Measurements from ENCODE around the gene PAX7.
"Not testable (repeated sequence)": the region's sequence is repeated elsewhere in the genome, so short reads cannot be mapped to it uniquely, and the experiment has no call there.

DNA sequence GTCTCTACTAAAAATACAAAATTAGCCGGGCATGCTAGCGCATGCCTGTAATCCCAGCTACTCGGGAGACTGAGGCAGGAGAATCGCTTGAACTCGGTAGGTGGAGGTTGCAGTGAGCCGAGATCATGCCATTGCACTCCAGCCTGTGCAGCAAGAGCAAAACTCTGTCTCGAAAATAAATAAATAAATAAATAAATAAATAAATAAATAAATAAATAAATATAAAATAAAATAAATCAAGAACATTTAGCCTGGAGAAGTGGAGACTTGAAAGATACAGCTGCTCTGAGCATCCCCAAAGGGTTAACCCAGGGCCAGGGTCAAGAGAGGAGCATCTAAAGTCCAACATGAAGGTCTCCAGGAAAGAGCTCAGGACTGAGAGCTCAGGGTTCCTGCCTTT lies 63.6 kb downstream of the PAX7 start:
- TF ChIP-seq, protein P1, sequence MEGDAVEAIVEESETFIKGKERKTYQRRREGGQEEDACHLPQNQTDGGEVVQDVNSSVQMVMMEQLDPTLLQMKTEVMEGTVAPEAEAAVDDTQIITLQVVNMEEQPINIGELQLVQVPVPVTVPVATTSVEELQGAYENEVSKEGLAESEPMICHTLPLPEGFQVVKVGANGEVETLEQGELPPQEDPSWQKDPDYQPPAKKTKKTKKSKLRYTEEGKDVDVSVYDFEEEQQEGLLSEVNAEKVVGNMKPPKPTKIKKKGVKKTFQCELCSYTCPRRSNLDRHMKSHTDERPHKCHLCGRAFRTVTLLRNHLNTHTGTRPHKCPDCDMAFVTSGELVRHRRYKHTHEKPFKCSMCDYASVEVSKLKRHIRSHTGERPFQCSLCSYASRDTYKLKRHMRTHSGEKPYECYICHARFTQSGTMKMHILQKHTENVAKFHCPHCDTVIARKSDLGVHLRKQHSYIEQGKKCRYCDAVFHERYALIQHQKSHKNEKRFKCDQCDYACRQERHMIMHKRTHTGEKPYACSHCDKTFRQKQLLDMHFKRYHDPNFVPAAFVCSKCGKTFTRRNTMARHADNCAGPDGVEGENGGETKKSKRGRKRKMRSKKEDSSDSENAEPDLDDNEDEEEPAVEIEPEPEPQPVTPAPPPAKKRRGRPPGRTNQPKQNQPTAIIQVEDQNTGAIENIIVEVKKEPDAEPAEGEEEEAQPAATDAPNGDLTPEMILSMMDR (IDR thresholded peaks at IDR 0.05; ENCODE audit: poor library complexity, severe bottlenecking) = not testable (repeated sequence)
- TF ChIP-seq POLR2AphosphoS5 (IDR thresholded peaks at IDR 0.05); EZH2 (IDR thresholded peaks at IDR 0.05; ENCODE audit: borderline replicate concordance, insufficient read depth, low read length, poor library complexity, severe bottlenecking); EP300 (conservative IDR thresholded peaks at IDR 0.05; ENCODE audit: poor library complexity, severe bottlenecking): not testable (repeated sequence)
